ENCODE measurements around the gene ANKRD44. TPM values are rescaled to one million over a fixed set of nuclear protein-coding genes. Genes with fewer than 3 reads are reported as not detected.
A peak's percentile ranks its signal among the peaks of the same experiment; 100 is the strongest.

Gene ANKRD44
- total RNA-seq, 2 experiments from 2014 or later, result 223 to 283 TPM

DNA sequence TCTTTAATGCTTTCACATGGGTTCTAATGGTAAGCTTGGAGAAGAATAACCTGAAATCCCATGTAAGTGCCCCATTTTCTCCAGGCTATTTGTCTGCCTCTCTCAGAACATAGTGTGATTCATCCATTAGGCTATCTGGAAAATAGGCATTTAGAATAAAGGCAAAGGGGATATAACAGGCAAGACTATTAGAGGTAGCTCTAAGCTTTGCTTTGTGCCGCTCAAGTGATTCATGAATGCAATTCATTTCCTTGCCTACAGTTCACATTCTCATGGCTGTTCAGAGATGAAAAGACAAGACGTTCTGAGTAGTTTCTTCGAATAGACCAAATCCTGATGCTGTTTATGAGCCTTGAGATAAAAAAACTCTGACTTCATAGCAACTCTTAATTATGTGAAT is 101.7 kb downstream of the ANKRD44 start:
- H3K36me3 Mint-ChIP-seq (ENCODE audit: low read depth), result peaks cover 64% of the 10 kb centered on the region
- H3K27ac Mint-ChIP-seq, result peak overlapping the region; percentile 89
- no peak for DNase-seq
- no peaks in the 10 kb centered on the region for H3K27me3 Mint-ChIP-seq
- H3K9me3 Mint-ChIP-seq, result no peaks in the 10 kb centered on the region
- ChIA-PET POLR2A (interaction anchor here (0.6 kb wide), 1 partner anchor 56 kb away, joined by 9 read pairs; no protein-coding TSS in a partner anchor), CTCF (interaction anchor here (0.8 to 2.9 kb wide), 5 partner anchors 10 to 99 kb away, joined by 3 to 16 read pairs (median 3); no protein-coding TSS in a partner anchor)
- peaks cover 95% of the 10 kb centered on the region for H3K4me1 Mint-ChIP-seq
- H3K4me3 Mint-ChIP-seq, result peak overlapping the region; percentile 50

DNA sequence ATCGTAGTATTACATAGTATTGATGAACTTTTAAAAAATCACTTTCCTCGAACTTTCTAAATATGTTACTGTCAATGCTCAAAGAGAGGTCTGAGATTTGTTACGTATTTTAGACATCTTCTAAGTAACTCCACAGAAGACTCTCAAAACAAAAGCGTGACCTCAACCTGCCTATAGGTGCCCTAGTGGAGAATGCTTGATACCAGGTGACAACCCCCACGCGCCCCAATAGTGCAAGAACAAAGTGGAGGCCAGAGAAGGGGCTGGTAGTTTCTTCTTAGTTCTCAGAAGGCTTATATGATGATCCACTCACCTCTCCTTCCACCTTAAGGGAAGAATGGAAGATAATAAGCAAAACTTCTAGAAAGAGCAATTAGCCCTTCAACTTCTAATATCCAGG is 102.6 kb downstream of the ANKRD44 start:
- H3K36me3 Mint-ChIP-seq (ENCODE audit: low read depth), result peaks cover 72% of the 10 kb centered on the region
- peaks cover 94% of the 10 kb centered on the region for H3K4me1 Mint-ChIP-seq
- H3K27ac Mint-ChIP-seq, result peak overlapping the region; percentile 96
- H3K4me3 Mint-ChIP-seq, result peak overlapping the region; percentile 6
- CTCF ChIA-PET, result interaction anchor here (0.9 to 2.0 kb wide), 7 partner anchors 10 to 99 kb away, joined by 3 to 5 read pairs (median 4); no protein-coding TSS in a partner anchor
- H3K9me3 Mint-ChIP-seq, result no peaks in the 10 kb centered on the region
- H3K27me3 Mint-ChIP-seq, result no peaks in the 10 kb centered on the region
- no peak for DNase-seq
- POLR2A ChIA-PET, result no interaction called here

DNA sequence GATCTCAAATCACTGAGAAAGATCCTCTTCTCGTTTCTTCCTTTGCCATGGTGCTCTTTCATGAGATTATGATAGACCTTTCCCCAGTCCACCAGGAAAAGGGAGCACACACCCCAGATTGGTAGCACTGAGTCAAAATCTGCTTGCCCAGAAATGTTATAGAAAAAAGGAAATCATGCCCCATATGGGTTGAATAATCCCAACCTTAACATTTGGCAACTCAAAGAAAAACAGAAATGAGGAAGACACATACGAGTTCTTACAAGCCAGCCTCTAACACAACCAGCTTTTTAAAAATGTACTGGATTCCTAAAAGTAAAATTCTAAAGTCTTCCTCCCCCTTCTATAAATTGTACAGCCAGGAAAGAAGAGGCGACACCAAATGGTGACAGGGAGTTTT is 103.0 kb downstream of the ANKRD44 start:
- Mint-ChIP-seq H3K36me3 (ENCODE audit: low read depth) (peaks cover 74% of the 10 kb centered on the region), H3K9me3 (no peaks in the 10 kb centered on the region), H3K27ac (peak overlapping the region; percentile 96), H3K4me3 (peak overlapping the region; percentile 6), H3K4me1 (peaks cover 94% of the 10 kb centered on the region), H3K27me3 (no peaks in the 10 kb centered on the region)
- CTCF ChIA-PET, result interaction anchor here (1.0 to 2.0 kb wide), 6 partner anchors 9 to 87 kb away, joined by 3 to 4 read pairs (median 4); no protein-coding TSS in a partner anchor
- DNase-seq, result no peak
- POLR2A ChIA-PET, result no interaction called here

DNA sequence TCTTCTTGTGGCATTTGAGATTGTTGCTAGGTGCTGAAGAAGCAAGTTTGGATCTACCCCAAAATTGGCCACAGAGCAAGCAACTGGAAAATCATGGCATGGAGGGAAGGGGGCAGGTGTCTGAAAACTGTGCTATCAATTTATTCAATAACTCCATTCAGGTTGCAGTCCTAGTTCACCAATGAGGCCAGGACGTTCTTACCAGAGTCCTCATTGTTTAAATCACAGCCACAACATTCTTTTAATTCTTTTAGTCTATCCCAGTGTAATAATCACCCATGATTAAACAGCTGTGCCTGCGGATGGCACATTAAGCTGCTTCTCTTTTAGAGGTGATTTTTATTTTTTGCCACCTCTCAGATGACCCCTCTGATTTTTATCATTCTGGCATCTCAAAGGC is 103.5 kb downstream of the ANKRD44 start:
- peaks cover 75% of the 10 kb centered on the region for H3K36me3 Mint-ChIP-seq (ENCODE audit: low read depth)

DNA sequence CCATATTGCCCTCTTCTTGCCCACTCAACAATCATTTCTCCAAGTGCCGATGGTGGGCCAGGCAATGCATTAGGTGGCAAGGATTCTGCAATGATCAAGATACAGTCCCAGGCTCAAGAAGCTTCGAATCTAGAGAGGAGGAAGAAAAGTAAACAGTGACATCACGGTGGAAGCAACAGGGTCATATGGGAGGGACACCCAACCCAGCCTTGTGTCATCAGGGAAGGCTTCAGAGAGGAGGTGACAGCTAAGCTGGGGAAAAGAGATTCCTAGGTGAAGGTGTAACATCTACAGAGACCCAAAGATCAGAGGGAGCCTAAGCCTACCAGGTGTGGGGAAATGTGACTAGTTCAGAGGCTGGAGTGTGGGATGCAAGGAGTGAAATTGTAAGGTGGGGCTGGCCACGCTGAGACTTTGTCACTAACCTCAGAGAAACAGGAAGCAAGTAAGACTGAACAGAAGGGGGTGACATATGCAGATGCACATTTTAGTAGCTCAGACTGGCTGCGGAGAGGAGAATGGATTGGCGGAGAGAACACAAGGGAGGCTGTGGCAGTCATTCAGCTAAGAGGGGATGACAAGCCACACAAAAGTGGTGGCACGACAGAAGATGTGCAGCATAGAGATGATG is 104.9 kb downstream of the ANKRD44 start:
- POLR2A ChIA-PET, result interaction anchor here (0.6 to 1.1 kb wide), 4 partner anchors 24 to 105 kb away, joined by 3 read pairs; partner anchors contain the start of gene ANKRD44

More for the DNA sequence above, 103.5 kb downstream of the ANKRD44 start:
- DNase-seq, result no peak
- peak overlapping the region; percentile 96 for H3K27ac Mint-ChIP-seq
- POLR2A ChIA-PET, result no interaction called here
- H3K9me3 Mint-ChIP-seq, result peaks cover 2% of the 10 kb centered on the region
- H3K4me1 Mint-ChIP-seq, result peaks cover 93% of the 10 kb centered on the region
- H3K27me3 Mint-ChIP-seq, result no peaks in the 10 kb centered on the region
- H3K4me3 Mint-ChIP-seq, result peak overlapping the region; percentile 6
- CTCF ChIA-PET, result interaction anchor here (1.0 to 2.0 kb wide), 6 partner anchors 9 to 88 kb away, joined by 3 to 4 read pairs (median 4); no protein-coding TSS in a partner anchor

DNA sequence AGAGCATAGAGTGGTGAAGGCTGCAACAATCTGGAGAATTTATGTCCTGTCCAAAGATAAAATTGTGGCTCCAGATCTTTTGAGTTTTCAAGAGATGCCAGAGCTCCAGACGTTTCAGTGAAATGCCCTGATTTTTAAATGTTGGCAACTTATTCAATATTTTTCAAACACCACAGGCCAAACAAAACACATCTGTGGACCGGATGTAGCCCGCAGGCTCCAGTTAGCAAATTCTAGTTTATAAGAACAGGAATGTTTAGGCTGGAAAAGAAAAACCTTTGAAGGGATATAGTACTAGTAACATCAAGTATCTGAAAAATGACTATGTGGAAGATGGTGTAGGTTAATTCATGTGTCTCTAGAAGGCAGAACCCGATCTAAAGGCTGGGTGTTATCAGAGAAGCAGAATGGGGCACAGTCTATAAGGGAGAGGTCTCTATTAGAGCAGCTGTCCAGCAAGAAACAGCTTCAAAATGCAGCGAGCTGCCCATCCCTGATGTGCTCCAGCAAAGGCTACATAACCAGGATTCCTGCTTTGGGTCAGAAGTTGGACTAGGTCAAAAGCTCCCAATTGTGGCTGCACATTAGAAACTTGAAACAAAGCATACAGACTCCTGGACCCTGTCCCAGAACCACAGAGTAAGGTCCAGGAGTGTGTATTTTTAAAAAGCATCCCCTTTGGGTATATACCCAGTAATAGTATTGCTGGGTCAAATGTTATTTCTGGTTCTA is 105.9 kb downstream of the ANKRD44 start:
- peaks cover 92% of the 10 kb centered on the region for H3K4me1 Mint-ChIP-seq
- DNase-seq, result no peak
- CTCF ChIA-PET, result interaction anchor here (0.6 to 1.8 kb wide), 7 partner anchors 9 to 171 kb away, joined by 3 to 6 read pairs (median 4); no protein-coding TSS in a partner anchor
- H3K27me3 Mint-ChIP-seq, result no peaks in the 10 kb centered on the region
- H3K36me3 Mint-ChIP-seq (ENCODE audit: low read depth), result peaks cover 75% of the 10 kb centered on the region
- H3K27ac Mint-ChIP-seq, result peak overlapping the region; percentile 96
- POLR2A ChIA-PET, result interaction anchor here (0.6 kb wide), 1 partner anchor 25 kb away, joined by 3 read pairs; no protein-coding TSS in a partner anchor
- H3K9me3 Mint-ChIP-seq, result peaks cover 2% of the 10 kb centered on the region
- no peak overlapping the region for H3K4me3 Mint-ChIP-seq

More for the DNA sequence above, 104.9 kb downstream of the ANKRD44 start:
- Mint-ChIP-seq H3K4me3 (peak overlapping the region; percentile 47), H3K27ac (peak overlapping the region; percentile 96), H3K27me3 (no peaks in the 10 kb centered on the region), H3K4me1 (peaks cover 92% of the 10 kb centered on the region), H3K9me3 (peaks cover 2% of the 10 kb centered on the region), H3K36me3 (ENCODE audit: low read depth) (peaks cover 74% of the 10 kb centered on the region)
- DNase-seq, result peak; percentile 78
- CTCF ChIA-PET, result interaction anchor here (0.7 to 2.0 kb wide), 11 partner anchors 8 to 106 kb away, joined by 3 to 6 read pairs (median 5); no protein-coding TSS in a partner anchor

DNA sequence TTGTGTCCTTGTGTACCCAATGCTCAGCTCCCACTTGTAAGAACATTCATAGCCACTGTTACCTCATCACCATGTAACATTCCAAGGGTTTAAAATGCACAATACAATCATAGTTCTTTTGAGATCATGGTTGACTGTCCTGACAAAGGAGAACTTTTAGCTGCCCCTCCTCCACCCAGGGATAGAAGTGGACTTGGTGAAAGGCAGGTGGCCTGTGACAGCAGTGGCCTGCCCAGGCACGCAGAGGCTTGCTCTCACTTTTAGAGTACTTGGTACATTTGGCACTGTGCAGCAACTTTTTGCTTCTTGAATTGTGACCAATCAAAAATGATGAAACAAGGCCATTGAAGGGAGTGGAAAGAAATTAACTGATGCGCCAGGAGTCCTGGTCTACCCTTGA is 108.7 kb downstream of the ANKRD44 start:
- Mint-ChIP-seq H3K4me1 (peaks cover 89% of the 10 kb centered on the region), H3K27me3 (no peaks in the 10 kb centered on the region), H3K4me3 (no peak overlapping the region), H3K36me3 (ENCODE audit: low read depth) (peaks cover 71% of the 10 kb centered on the region), H3K9me3 (peaks cover 2% of the 10 kb centered on the region), H3K27ac (peak overlapping the region; percentile 26)
- ChIA-PET POLR2A (no interaction called here), CTCF (interaction anchor here (0.6 to 1.4 kb wide), 6 partner anchors 12 to 1719 kb away, joined by 3 to 5 read pairs (median 3); no protein-coding TSS in a partner anchor)
- DNase-seq, result no peak

DNA sequence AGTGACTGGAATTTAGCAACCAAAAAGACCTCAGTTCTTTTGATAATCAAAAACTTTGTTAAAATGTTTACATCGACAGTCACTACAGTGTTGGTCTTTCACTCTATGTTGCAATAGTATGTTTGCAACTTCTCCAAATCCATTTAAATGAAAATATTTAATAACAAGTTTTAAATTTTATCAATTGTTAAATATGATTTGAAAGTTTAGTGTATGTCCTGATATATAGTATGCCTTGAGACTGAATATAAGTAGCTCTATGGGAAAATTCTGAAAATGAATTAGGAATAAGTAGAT is 109.9 kb downstream of the ANKRD44 start:
- H3K9me3 Mint-ChIP-seq, result peaks cover 2% of the 10 kb centered on the region
- H3K4me1 Mint-ChIP-seq, result peaks cover 89% of the 10 kb centered on the region
- POLR2A ChIA-PET, result no interaction called here
- peak overlapping the region; percentile 94 for H3K27ac Mint-ChIP-seq
- H3K4me3 Mint-ChIP-seq, result peak overlapping the region; percentile 82
- CTCF ChIA-PET, result interaction anchor here (3.1 kb wide), 1 partner anchor 9 kb away, joined by 16 read pairs; no protein-coding TSS in a partner anchor
- no peaks in the 10 kb centered on the region for H3K27me3 Mint-ChIP-seq
- peaks cover 64% of the 10 kb centered on the region for H3K36me3 Mint-ChIP-seq (ENCODE audit: low read depth)
- DNase-seq, result no peak

DNA sequence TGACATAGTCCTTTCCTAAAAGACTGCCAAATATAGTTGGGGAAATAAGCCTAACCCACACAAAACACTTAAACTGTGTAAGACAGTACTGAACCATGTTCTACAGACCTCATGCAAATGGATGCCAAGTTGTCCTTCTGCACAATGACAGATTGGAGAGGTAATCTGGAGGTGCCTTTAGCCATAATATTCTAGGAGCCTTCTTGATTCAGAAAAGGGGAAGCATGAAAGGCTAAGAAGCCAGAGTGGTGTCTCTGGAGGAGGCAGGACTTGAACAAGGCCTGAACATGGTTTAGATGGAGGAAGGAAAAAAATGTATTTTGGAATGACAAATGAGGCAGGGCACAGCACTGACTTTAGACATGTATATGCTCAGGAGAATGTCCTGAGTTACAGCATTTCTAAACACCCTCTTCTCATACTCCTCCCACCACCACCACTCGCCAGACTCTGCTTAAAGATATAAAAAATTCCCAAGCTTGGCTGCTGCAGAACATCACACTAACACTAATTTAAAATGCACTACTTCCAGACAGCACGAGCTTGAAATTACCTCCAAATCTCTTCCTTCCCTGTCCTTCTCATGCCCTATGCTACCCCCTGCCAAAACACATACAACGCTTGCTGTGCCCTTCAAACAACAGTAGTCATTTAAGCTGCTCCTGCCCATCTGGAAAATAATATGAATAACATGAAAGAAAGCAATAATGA is 110.4 kb downstream of the ANKRD44 start:
- Mint-ChIP-seq H3K27ac (peak overlapping the region; percentile 94), H3K9me3 (peaks cover 2% of the 10 kb centered on the region), H3K27me3 (no peaks in the 10 kb centered on the region), H3K4me1 (peaks cover 89% of the 10 kb centered on the region), H3K36me3 (ENCODE audit: low read depth) (peaks cover 64% of the 10 kb centered on the region), H3K4me3 (peak overlapping the region; percentile 82)
- ChIA-PET POLR2A (no interaction called here), CTCF (interaction anchor here (3.1 kb wide), 1 partner anchor 10 kb away, joined by 16 read pairs; no protein-coding TSS in a partner anchor)
- DNase-seq, result no peak

DNA sequence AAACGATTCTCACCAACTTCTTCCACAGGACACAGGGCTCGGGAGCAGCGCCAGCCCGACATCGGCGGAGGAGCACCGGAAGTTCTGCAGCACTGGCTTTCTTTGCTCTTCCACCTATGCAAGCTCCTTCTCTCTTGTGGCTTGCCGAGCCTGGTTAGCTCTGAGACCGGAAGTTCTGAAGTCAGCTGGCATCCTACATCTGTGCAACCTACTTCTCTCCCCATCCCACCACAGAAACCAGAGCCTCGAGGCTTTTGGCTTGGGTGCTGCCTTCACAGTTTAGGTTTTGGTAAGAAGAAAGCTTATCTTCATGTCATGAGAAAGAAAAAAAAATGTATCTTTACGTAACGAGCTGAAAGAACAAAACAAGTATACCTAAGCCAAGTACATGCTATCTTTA is 111.7 kb downstream of the ANKRD44 start:
- peak; percentile 96 for DNase-seq
- Mint-ChIP-seq H3K4me3 (peak overlapping the region; percentile 82), H3K36me3 (ENCODE audit: low read depth) (peaks cover 60% of the 10 kb centered on the region), H3K4me1 (peaks cover 90% of the 10 kb centered on the region), H3K27ac (peak overlapping the region; percentile 94), H3K9me3 (peaks cover 2% of the 10 kb centered on the region), H3K27me3 (no peaks in the 10 kb centered on the region)
- ChIA-PET POLR2A (interaction anchor here (0.6 to 1.6 kb wide), 5 partner anchors 85 to 1685 kb away, joined by 3 to 15 read pairs (median 4); partner anchors contain the start of gene ANKRD44), CTCF (interaction anchor here (0.7 to 3.1 kb wide), 14 partner anchors 9 to 589 kb away, joined by 3 to 16 read pairs (median 3); partner anchors contain the start of gene ANKRD44)

DNA sequence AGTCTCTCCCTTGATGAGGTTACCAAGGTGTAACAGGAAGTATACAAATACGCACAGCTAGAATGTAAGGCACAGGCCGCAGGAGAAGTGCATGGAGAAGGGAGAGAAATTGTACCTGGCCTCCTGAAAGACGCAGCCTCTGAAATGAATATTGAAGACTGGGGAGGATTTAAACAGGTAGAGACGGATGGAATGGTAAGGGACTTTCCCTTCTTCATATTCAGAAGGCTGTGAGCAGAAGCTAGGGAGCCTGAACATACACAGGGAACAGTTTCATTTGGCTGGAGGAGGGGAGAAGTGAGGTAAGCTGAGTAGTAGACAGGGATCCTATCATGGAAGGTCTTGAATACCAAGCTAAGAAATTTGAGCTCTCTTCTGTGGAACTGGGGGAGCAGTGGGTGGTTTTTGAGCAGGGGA is 112.7 kb downstream of the ANKRD44 start:
- no peaks in the 10 kb centered on the region for H3K27me3 Mint-ChIP-seq
- DNase-seq, result peak; percentile 23
- peak overlapping the region; percentile 82 for H3K4me3 Mint-ChIP-seq
- peak overlapping the region; percentile 94 for H3K27ac Mint-ChIP-seq
- ChIA-PET CTCF (interaction anchor here (0.6 to 3.1 kb wide), 12 partner anchors 10 to 794 kb away, joined by 3 to 16 read pairs (median 4); partner anchors contain the start of gene ANKRD44), POLR2A (interaction anchor here (0.6 to 1.6 kb wide), 2 partner anchors 110 to 641 kb away, joined by 4 to 15 read pairs; no protein-coding TSS in a partner anchor)
- peaks cover 2% of the 10 kb centered on the region for H3K9me3 Mint-ChIP-seq
- peaks cover 85% of the 10 kb centered on the region for H3K4me1 Mint-ChIP-seq
- H3K36me3 Mint-ChIP-seq (ENCODE audit: low read depth), result peaks cover 50% of the 10 kb centered on the region

Data from activated CD4-positive, alpha-beta T cell treated with anti-CD3 and anti-CD28 coated beads, Interleukin-2, amount 10 ng/mL, durations not matched to agents 7 days and 5 days (primary cell).